Pancreas (tissue), 10 donors: ENCODE measurements around the gene PDS5B. TPM values are rescaled to one million over a fixed set of nuclear protein-coding genes. Genes with fewer than 3 reads are reported as not detected.

Source experiments
- ATAC-seq, 4 donors: fragments of 200-7000 bp; cut with Tn5 transposase; one replicate each; pipeline versions ENCODE4 v1.8.0 to v1.9.1; 2020; ENCODE audit warnings: mild to moderate bottlenecking in 4 of 4, moderate library complexity in 4 of 4
- DNase-seq, 6 donors: peaks; one replicate each; pipeline ENCODE4 v3.0.0-alpha.2; 2020
- FAIRE-seq: peaks from 2 replicates; lab custom pipeline; 2012; peaks lifted over from hg19 to GRCh38; lab: Jason Lieb, UNC
- H3K27ac ChIP-seq, 4 donors: fragments of 200-600 bp; sonication (generic); 1 replicate in 3 of 4; 2 replicates in 1 of 4; pipeline versions ENCODE4 v1.5.0 to v1.8.0; 2020
- H3K27me3 ChIP-seq, 4 donors: fragments of 200-600 bp; one replicate each; pipeline ENCODE4 v1.8.0; 2021
- H3K36me3 ChIP-seq, 3 donors: fragments of 200-600 bp; sonication (generic) in 1 of 3; one replicate each; pipeline versions ENCODE4 v1.5.0 to v1.8.0; 2020 to 2021
- H3K4me1 ChIP-seq, 3 donors: fragments of 200-600 bp; one replicate each; pipeline ENCODE4 v1.8.0; 2021
- H3K4me3 ChIP-seq, 4 donors: fragments of 200-600 bp; sonication (generic) in 2 of 4; one replicate each; pipeline versions ENCODE4 v1.5.0 to v1.8.0; 2020 to 2021
- H3K9me3 ChIP-seq, 4 donors: fragments of 200-600 bp; one replicate each; pipeline ENCODE4 v1.8.0; 2021
- CTCF ChIP-seq, 4 donors: fragments of 200-600 bp; sonication (generic) in 3 of 4; IDR thresholded peaks; one replicate each; pipeline versions ENCODE4 v1.5.0 to v1.8.0; 2021; ENCODE audit warnings: antibody characterized with exemption in 4 of 4
- whole genome bisulfite sequencing, 2 donors: extraction: QIAGEN DNeasy Blood & Tissue Kit; methylation state at CpG; one replicate each; pipeline ENCODE4 v1.1.7; 2013; 5-methylcytosine and 5-hydroxymethylcytosine counted together
- intact Hi-C, 3 donors: fragments of 100-400 bp; cut with DNase I; formaldehyde crosslinking; loops; one replicate each; pipeline versions ENCODE4 v1.11.1 to v1.14.2; 2022
- polyA plus RNA-seq, 2 donors: library from polyadenylated mRNA; stranded (reverse); fragments of 200-250 nt; gene quantifications; one replicate each; pipeline ENCODE4 v1.2.3, GENCODE V29; 2013
- total RNA-seq, 6 donors: library from RNA; stranded (reverse); fragmentation: NEBNext Ultra II Directional in 4 of 6; extraction: Animal tissue kit (Norgen Biotek cat#: 25700) in 4 of 6; gene quantifications; one replicate each; pipeline versions ENCODE4 v1.2.1 to v1.2.4, GENCODE V29; 2021 to 2023
- donor health status: healthy with polysubstance abuse.
- donor health status: DM: no; HTN: no; CAD: no; lungs with moderate emphysema.
- donor health status: DM: no; HTN: no; CAD: no.
- donor health status: control.
- donor health status: control.
- donor health status: Bipolar disorder and iron deficiency.
- donor health status: DM: yes; HTN: yes; CAD: no.
- donor health status: DM: no; HTN: no; CAD: no.
- donor health status: DM: no; HTN: no; CAD: no.
- donor health status: DM: yes; HTN: yes; CAD: no.

The PDS5B gene
- total and polyA plus RNA-seq, 8 donors, result 2.9 to 19.9 (median 11.0) TPM

DNA sequence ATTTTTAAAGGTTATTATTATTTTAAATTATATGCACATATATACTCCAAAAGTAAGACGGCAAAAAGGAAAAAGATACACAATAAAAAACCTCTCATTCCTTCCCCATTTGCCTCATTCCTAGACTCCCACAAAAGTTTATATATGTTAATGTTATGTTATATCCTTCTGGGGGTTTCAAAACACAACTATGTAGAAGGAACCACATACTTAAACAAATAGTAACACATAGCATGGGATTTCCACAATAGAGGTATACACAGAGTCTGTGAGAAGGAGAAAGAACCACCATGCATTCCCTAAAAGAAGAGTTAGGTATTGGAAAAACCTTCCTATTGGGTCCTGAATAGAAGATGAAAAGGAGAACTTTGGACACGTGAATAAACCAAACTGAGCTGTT, 9.1 kb downstream of the PDS5B start:
- H3K4me3 ChIP-seq, result no peak overlapping the region
- intact Hi-C loops, result no loop called here
- FAIRE-seq (no peak), DNase-seq (no peak), ATAC-seq (no peak)
- no peaks in the 10 kb centered on the region for H3K36me3 ChIP-seq
- H3K27ac ChIP-seq, result no peak overlapping the region
- no peaks in the 10 kb centered on the region for H3K27me3 ChIP-seq
- H3K4me1 ChIP-seq, result no peaks in the 10 kb centered on the region
- 81 to 82% methylated on average over 2 of the region's 2 CpGs for WGBS, 2 donors
- TF ChIP-seq CTCF (IDR thresholded peaks at IDR 0.05), result no peak
- H3K9me3 ChIP-seq, result no peaks in the 10 kb centered on the region

- TF ChIP-seq CTCF (IDR thresholded peaks at IDR 0.05), result no peak
- ATAC-seq (no peak), DNase-seq (no peak), FAIRE-seq (no peak)
- Histone ChIP-seq H3K9me3 (no peaks in the 10 kb centered on the region), H3K36me3 (no peaks in the 10 kb centered on the region), H3K27me3 (no peaks in the 10 kb centered on the region), H3K27ac (no peak overlapping the region), H3K4me1 (no peaks in the 10 kb centered on the region), H3K4me3 (no peak overlapping the region)
- WGBS, 2 donors, result 69 to 78% methylated on average over 2 of the region's 2 CpGs
- intact Hi-C loops, result no loop called here
These were observed 14.6 kb downstream of the PDS5B start for GRCh38 chr13:32600890-32601289.

DNA sequence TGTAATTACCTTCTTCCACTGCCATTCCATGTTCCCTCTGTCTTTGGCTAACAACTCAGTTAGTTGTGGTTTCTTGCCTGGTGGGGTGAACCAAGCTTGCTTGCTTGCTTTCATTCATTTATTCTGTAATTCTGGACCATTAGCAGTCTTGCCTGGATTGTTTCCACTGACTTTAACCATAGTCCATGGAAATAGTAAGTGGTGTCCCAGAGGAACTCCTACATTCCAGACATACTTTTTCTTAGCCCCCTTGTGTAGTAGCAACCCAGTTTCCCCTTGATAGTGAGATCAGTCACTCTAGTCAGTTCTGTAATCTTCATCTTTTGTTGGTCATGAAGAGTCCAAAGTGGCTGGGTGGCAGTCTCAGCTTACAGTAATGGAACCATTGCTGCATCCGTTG, 23.2 kb downstream of the PDS5B start:
- no peaks in the 10 kb centered on the region for H3K9me3 ChIP-seq
- TF ChIP-seq CTCF (IDR thresholded peaks at IDR 0.05), result no peak
- intact Hi-C loops, result no loop called here
- no peak for ATAC-seq
- H3K27ac ChIP-seq, result no peak overlapping the region
- WGBS, 2 donors, result 77 to 80% methylated on average over 1 of the region's 1 CpG
- H3K4me3 ChIP-seq, result no peak overlapping the region
- no peaks in the 10 kb centered on the region for H3K36me3 ChIP-seq
- no peak for FAIRE-seq
- DNase-seq, result no peak
- H3K27me3 ChIP-seq, result no peaks in the 10 kb centered on the region
- no peaks in the 10 kb centered on the region for H3K4me1 ChIP-seq

DNA sequence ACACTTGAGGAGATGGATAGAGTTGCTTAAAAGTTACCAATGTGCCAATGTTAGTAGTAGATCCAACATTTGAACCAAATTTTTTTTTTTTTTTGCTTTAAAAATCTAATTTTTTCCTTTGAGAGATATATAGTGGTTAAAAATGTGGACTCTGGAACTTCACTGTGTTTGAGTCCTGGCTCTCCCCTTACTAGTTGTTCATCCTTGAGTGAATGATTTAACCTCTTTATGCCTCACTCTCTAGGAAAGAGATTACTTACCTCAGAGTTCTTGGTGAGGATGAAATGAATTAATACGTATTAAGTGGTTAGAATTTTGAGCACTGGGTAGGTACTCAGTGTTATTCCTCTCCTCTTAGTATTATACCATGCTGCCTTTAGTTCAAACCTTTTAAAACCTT, 24.3 kb downstream of the PDS5B start:
- H3K27me3 ChIP-seq, result no peaks in the 10 kb centered on the region
- H3K36me3 ChIP-seq, result no peaks in the 10 kb centered on the region
- intact Hi-C loops, result no loop called here
- H3K27ac ChIP-seq, result no peak overlapping the region
- H3K4me3 ChIP-seq, result no peak overlapping the region
- 93 to 95% methylated on average over 1 of the region's 1 CpG for WGBS, 2 donors
- DNase-seq, result no peak
- ATAC-seq, result no peak
- no peak for TF ChIP-seq CTCF (IDR thresholded peaks at IDR 0.05)
- FAIRE-seq, result no peak
- no peaks in the 10 kb centered on the region for H3K9me3 ChIP-seq
- H3K4me1 ChIP-seq, result no peaks in the 10 kb centered on the region

DNA sequence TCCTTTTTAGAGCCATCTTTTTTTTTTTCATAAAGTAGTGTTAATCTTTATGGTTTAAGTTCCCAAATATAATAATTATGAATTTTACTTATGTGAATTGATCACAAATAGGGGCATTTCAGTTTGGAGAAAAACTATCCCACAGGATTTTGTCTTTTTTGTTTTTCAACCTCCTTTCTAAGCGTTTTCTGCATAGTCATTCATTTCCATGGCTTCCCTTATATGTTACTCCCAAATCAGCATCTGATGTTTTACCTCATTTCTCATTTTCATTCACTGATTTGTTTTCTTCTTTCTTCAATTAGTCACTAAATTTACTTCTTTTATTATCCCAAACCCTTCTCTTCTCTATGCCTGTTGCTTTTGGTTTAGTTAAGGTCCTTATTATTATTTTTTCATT, 24.7 kb downstream of the PDS5B start:
- no peak for TF ChIP-seq CTCF (IDR thresholded peaks at IDR 0.05)
- no peak for ATAC-seq
- intact Hi-C loops, result no loop called here
- Histone ChIP-seq H3K27me3 (no peaks in the 10 kb centered on the region), H3K4me1 (no peaks in the 10 kb centered on the region), H3K9me3 (no peaks in the 10 kb centered on the region), H3K36me3 (no peaks in the 10 kb centered on the region), H3K27ac (no peak overlapping the region), H3K4me3 (no peak overlapping the region)
- DNase-seq, result no peak
- WGBS, 2 donors, result 91 to 94% methylated on average over 1 of the region's 1 CpG
- no peak for FAIRE-seq
